Umbilical cord (tissue), 2 donors: Measurements from ENCODE around the gene FCF1. TPM values are rescaled to one million over a fixed set of nuclear protein-coding genes. Genes with fewer than 3 reads are reported as not detected.

Experiments used
- DNase-seq: peaks from one replicate; pipeline ENCODE4 v3.0.0-alpha.2; 2015; ENCODE audit warnings: low spot score
- total RNA-seq: library from RNA; depleted of rRNA; stranded (reverse); fragments of >200 nt; gene quantifications from one replicate; pipeline ENCODE4 v1.2.3, GENCODE V29; 2014; ENCODE audit warnings: low replicate concordance; ENCODE audit not compliant: insufficient read depth

The FCF1 gene
- total RNA-seq: 15.4 TPM

GRCh38 chr14:74712499-74713394, at the start of gene FCF1, which contains the start of gene AREL1:
Gene FCF1 (plus strand): TSS chr14:74713144. CDS start chr14:74713198, 54 bp downstream.
Gene AREL1 (minus strand): TSS chr14:74713080. CDS start chr14:74685615, 27,465 bp downstream.
- DNase-seq: peak; percentile 96

DNA sequence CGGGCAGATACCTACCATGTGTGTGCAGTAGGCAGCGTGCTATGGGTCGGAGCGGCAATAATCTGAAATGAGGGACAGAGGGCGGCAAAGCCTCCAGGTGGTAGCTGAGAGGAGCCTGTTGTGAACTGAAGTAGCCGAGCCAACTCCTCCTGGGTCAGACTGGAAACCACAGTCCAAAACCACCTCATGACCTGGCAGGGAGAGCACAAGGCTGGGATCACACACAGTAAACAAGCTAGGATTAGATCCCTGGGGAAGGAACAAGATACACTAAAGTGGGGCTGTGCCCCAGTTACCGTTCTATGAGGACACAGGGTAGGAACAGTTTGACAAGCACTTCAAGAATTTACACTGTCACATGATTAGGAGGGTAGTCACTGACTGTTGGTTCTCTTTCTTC, 49.1 kb upstream of the FCF1 start:
- DNase-seq: no peak

DNA sequence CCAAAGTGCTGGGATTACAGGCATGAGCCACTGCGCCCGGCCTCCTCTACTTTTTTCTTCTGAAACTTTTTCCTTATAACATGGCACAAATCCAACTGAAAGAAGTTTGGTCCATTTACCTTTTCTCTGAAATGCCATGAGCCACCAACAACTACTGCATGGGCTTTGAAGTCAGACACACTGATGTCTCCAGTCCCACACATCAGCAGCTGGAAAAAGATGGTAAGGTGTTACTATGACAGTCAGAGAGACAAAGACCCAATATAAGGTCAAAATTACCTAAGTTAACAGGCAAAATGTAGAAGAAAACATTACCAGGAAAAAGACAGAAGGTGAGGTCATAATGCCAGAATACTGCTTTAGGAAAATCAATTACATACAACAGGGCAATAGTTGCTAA, 48.2 kb upstream of the FCF1 start:
- no peak for DNase-seq

DNA sequence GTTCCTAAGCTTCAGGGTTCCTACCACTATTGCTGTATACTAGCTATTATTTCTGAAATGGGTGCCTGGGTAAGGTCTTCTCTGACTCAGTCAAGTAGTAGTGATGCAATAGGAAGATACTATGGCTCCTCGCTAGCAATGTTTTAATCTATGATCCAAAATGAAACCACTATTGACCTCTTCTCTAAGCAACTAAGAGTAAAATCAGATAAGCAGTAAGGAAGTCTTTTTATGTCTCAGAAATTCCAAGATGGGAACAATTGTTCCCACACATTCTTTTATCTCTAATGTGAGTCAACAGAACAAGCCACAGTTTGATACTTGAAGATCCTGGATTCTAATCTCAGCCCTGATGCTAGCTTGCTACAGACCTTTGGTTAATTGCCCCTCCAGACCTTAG, 45.2 kb upstream of the FCF1 start:
- no peak for DNase-seq

DNA sequence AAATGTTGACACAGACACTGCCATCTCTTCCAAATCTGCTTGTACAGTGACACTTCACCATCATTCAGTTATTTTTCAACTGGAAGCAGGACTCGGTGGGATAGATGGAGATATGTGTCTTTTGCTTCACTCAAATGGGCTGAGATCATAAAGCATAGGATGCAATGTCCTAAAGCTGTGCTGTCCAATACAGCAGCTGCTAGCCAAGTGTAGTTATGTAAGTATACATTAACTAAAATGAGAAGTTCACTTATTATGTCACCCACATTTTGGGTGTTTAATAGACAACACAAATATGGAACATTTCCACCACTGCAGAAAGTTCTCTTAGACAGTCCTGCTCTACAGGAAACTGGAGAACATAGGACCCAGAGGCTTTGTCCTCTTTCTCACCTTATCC, 43.7 kb upstream of the FCF1 start:
- no peak for DNase-seq

DNA sequence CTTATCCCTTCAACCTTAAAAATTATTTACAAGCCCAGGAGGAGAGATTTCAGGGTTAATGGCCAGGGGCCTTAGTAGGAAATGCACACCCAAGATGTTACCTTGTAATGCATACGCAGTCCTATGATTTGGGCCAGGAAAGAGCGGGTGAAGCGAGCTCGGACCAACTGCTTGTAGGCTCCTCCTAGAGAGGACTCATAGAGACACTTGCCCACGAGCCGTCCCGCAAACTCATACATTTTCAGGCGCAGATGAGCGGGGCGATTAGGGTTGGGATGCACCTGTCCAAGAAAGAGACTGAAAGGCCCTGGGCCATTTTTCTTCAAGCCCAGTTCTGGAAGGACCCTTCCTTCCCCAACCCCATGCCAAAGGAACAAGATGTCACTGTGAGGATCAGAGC, 43.1 kb upstream of the FCF1 start:
- no peak for DNase-seq

- DNase-seq: no peak
Observed at GRCh38 chr14:74670726-74671411, 42.1 kb upstream of the FCF1 start.

DNA sequence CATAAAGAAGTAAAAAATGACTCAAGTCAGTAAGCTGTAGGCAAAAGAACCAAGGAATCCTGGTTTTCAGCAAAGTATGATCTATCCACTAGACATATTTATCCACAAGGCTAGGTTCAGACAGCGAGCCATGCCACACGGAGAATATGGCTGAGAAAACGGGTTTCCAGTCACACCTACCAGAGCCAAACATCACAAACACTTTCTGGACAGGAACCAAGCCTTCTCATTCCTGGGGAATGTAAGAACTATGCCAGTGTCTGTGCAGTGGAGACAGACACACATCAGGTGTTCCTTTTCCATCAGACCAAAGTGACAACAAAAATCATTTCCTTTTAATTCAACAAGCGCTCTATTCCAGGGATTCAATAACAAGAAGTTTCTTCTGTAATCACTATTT, 41.2 kb upstream of the FCF1 start:
- DNase-seq: no peak

- no peak for DNase-seq
Observed at GRCh38 chr14:74673768-74674167, 39.2 kb upstream of the FCF1 start.

DNA sequence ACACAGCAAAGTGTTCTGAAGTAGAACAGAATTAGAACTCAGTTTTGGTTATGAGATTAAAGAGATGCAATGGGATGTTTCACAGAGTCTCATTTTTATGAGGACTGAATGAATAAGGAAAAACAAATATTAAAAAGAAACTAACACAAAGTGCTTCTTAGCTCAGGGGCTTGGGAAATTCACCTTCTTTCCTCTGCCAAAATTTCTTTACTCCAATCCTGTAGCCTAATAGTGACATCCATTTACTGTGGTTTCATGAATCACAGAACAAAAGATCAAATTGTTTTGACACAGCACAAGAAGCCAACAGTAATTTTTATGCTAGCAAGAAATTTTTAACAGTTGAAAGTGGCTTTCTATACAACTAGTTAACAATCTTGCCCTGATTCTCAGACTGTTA, 37.7 kb upstream of the FCF1 start:
- no peak for DNase-seq

GRCh38 chr14:74682169-74682952, 30.6 kb upstream of the FCF1 start:
- DNase-seq: no peak

DNA sequence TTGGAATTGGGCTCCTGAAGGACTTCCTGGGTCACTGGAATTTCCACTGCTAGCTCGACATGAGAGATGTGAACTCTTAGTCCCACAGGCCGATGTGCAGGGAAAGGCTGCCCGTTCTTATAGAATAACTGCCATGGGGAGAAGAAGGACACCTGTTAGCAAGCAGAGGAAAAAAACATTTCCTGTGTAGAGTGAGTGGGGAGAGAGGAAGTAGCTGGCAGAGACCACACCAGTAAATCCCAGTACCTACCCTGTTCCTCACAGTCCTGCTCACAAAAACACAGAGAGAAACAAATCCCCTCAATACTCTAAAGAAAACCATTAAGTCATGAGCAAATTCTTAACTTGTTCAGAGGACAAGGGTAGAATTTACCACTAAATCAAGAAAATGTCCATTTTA, 29.5 kb upstream of the FCF1 start:
- DNase-seq: no peak

DNA sequence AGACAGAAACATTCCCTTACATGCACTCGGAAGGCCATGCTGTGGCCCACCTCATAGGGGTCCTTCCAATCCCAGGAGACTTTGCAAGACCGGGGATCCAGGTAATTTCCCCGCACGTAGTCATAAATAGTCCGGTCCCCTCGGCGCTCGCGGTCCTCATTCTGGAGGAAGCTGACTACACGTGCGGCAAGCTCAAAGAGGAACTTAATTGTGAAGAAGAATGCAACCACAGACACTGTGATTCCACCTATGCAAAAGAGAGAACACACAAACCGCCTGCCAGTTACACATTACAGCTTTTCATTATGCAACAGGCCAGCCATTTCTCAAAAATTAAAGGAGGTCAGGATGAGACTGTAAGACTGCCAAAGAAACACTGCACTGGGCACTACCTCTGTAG, 28.5 kb upstream of the FCF1 start:
- no peak for DNase-seq

DNA sequence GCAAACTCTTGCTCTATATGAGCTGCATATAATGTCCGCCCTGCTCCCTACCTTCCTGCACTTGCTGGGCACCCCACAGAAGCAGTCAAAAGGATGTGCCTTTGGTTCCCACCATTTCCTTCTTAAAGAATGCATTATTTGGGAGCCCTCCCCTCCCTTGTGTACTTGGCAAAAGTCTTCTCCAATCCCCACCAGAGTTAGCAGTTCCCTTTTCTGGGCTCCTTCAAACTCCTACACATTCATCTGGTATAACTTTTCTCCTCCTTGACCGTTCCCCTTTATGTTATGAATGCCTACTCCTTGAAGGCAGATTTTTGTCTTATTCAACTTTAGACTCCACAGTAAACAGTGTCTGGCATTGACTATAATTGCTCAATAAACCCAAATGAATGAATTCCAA, 27.9 kb upstream of the FCF1 start:
- DNase-seq: no peak

DNA sequence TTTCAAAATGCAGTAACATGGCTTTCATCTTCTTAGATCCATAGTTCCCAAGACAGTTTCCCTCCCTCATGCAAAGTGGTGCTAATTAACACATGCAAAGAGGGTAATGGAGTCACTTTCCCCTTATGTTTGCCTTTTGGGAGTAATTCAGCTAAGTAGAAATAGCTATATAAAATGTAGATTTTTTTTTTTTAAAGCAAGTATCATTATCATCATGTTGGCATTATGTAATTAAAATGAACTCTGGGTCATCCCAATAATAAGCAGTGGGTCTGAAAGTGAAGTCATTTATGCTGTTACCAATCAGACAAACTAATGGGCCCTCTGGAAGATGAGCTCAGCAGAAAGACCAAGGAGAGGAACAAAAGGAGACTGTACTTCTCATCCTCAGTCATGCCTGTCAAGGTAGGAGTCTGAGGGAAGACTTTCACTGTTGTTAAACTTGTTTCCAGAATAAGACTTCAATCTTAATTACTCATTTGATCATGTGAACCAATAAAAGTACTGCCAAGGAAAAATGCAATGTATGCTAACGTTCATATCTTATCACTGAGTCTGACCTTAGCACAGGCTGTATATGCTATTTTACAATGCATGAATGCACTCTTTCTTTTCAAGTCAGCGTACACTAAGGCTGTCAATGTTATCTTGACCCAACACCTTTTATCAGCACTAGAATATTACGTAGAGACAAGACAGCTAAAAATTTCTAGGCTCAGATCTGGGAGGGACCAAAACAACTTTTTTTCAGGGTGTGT, 26.8 kb upstream of the FCF1 start:
- DNase-seq: no peak

- DNase-seq: no peak
Observed at GRCh38 chr14:74691456-74691855, 21.5 kb upstream of the FCF1 start.

- no peak for DNase-seq
Observed at GRCh38 chr14:74693191-74693590, 19.8 kb upstream of the FCF1 start.

- no peak for DNase-seq
Observed at GRCh38 chr14:74695406-74695805, 17.5 kb upstream of the FCF1 start.

- no peak for DNase-seq
Observed at GRCh38 chr14:74697011-74697410, 15.9 kb upstream of the FCF1 start.

DNA sequence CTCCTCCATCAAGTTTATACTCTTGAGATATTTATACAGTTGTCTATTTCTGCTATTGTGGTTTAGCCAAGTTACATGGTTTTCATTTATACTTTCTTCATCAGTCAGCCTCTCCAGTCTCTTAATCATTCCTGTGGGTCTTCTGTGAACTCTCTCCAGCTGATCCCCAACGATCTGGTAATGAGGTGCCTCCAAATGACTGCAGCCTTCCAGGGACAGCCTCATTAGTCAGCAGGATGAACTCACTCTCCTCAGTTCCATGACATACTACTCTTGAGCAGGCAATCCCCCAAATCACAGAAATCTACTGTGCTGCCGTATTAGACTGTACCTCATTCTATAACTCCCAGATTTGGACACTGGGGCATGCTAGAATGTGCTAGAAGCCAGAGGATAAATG, 15.4 kb upstream of the FCF1 start:
- no peak for DNase-seq

- no peak for DNase-seq
Observed at GRCh38 chr14:74697976-74698375, 15.0 kb upstream of the FCF1 start.
